Measurements from ENCODE around the gene NBAS. TPM values are rescaled to one million over a fixed set of nuclear protein-coding genes. Genes with fewer than 3 reads are reported as not detected.

Gene NBAS
- total and polyA plus RNA-seq, 2 donors (not counting 3 experiments of a cell fraction or from before 2014, with no cell fraction given) = 29.4 to 43.0 TPM

DNA sequence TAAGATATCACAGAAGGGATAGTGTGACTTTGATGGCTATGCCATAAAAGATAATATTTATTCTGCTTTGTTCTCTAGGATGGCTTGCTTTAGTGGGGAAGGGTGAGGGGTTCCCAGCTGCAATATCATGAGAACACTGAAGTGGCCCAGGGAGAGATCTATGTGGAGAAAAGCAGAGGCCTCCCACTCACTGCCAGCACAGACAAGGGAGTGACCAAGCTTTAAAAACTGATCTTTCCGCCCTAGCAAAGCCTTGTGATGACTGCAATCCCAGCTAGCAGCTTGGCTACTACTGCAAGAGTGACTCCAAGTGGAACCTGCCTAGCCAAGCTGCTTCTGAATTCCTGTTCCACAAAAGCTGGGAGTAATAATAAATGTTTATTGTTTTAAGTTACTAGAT lies 22.7 kb upstream of the NBAS start:
- POLR2A ChIA-PET = no interaction called here
- no peaks in the 10 kb centered on the region for H3K9me3 ChIP-seq (replicated peaks; ENCODE audit: control insufficient read depth, insufficient read depth, low read length)
- H3K36me3 ChIP-seq (ENCODE audit: control insufficient read depth in 2 of 2, extremely low read depth in 1 of 2, insufficient read depth in 2 of 2, low read length in 2 of 2) = no peaks in the 10 kb centered on the region
- CTCF ChIA-PET = no interaction called here
- no TSS peak for BruUV-seq (replicated peaks)
- H3K4me3 ChIP-seq (replicated peaks in 1 of 3; ENCODE audit: insufficient read depth in 1 of 3, low read depth in 1 of 3, low read length in 3 of 3) = no peak overlapping the region
- H3K4me2 ChIP-seq (ENCODE audit: insufficient read depth, low read length) = no peak overlapping the region
- no peak for FAIRE-seq
- H3K27me3 ChIP-seq (ENCODE audit: control insufficient read depth in 2 of 2, insufficient read depth in 2 of 2, low read length in 2 of 2) = no peaks in the 10 kb centered on the region
- H2AFZ ChIP-seq (ENCODE audit: low read depth, low read length) = no peak overlapping the region
- no peak for DNase-seq (ENCODE audit: low read depth, low spot score)
- no peak overlapping the region for H3K9ac ChIP-seq (replicated peaks; ENCODE audit: extremely low read depth, insufficient read depth, low read length)
- H3K79me2 ChIP-seq (ENCODE audit: control insufficient read depth, insufficient read depth, low read length) = no peaks in the 10 kb centered on the region
- TF ChIP-seq EZH2 (IDR thresholded peaks at IDR 0.05; ENCODE audit: borderline replicate concordance, low read depth, low read length, severe bottlenecking) (no peak), MYC (IDR thresholded peaks at IDR 0.05; ENCODE audit: low read depth, low read length) (no peak), GATA2 (IDR thresholded peaks at IDR 0.05; ENCODE audit: insufficient read depth, insufficient read length, low read depth, low read length) (no peak), MAX (IDR thresholded peaks at IDR 0.05; ENCODE audit: insufficient read depth, insufficient read length) (no peak), POLR2AphosphoS5 (IDR thresholded peaks at IDR 0.05; ENCODE audit: insufficient read depth, low read depth, low read length) (no peak), POLR2A (IDR thresholded peaks at IDR 0.05; ENCODE audit: low read depth, low read length) (no peak), JUN (IDR thresholded peaks at IDR 0.05; ENCODE audit: borderline replicate concordance, insufficient read depth, insufficient read length, low read depth) (no peak), FOS (IDR thresholded peaks at IDR 0.05; ENCODE audit: borderline replicate concordance, insufficient read depth, low read length) (no peak)
- TF ChIP-seq, protein P1, sequence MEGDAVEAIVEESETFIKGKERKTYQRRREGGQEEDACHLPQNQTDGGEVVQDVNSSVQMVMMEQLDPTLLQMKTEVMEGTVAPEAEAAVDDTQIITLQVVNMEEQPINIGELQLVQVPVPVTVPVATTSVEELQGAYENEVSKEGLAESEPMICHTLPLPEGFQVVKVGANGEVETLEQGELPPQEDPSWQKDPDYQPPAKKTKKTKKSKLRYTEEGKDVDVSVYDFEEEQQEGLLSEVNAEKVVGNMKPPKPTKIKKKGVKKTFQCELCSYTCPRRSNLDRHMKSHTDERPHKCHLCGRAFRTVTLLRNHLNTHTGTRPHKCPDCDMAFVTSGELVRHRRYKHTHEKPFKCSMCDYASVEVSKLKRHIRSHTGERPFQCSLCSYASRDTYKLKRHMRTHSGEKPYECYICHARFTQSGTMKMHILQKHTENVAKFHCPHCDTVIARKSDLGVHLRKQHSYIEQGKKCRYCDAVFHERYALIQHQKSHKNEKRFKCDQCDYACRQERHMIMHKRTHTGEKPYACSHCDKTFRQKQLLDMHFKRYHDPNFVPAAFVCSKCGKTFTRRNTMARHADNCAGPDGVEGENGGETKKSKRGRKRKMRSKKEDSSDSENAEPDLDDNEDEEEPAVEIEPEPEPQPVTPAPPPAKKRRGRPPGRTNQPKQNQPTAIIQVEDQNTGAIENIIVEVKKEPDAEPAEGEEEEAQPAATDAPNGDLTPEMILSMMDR (IDR thresholded peaks at IDR 0.05; ENCODE audit: extremely low read depth in 1 of 2, insufficient read depth in 1 of 2, low read depth in 1 of 2, low read length in 2 of 2) = no peak
- intact Hi-C loops (cut with micrococcal nuclease) (no loop called here), dilution Hi-C loops (cut with MboI; ENCODE audit: extremely low pct_ligation_motif_present, low sequenced_read_pairs) (no loop called here)
- H3K9me1 ChIP-seq (replicated peaks; ENCODE audit: control insufficient read depth, extremely low read depth, insufficient read depth, low read length) = no peaks in the 10 kb centered on the region
- no peaks in the 10 kb centered on the region for H4K20me1 ChIP-seq (replicated peaks; ENCODE audit: control insufficient read depth, extremely low read depth, insufficient read depth, low read length)
- H3K27ac ChIP-seq (ENCODE audit: insufficient read depth, low read depth, low read length) = no peak overlapping the region
- H3K4me1 ChIP-seq (ENCODE audit: control insufficient read depth, extremely low read depth, insufficient read depth, low read length) = peaks cover 19% of the 10 kb centered on the region

Data from endothelial cell of umbilical vein (primary cell).